Activated T-cell treated with anti-CD3 and anti-CD28 coated beads for 24 hours (primary cell): ENCODE data around the gene ATAD3C.
A peak's percentile ranks its signal among the peaks of the same experiment; 100 is the strongest.
"Not testable (repeated sequence)": the region's sequence is repeated elsewhere in the genome, so short reads cannot be mapped to it uniquely, and the experiment has no call there.

Experiments used
- DNase-seq: peaks from one replicate; pipeline ENCODE4 v3.0.0-alpha.2; 2020; ENCODE audit warnings: low read depth

The ATAD3C gene

GRCh38 chr1:1442069-1442770 is 7.3 kb upstream of the ATAD3C start:
- DNase-seq, result no peak

DNA sequence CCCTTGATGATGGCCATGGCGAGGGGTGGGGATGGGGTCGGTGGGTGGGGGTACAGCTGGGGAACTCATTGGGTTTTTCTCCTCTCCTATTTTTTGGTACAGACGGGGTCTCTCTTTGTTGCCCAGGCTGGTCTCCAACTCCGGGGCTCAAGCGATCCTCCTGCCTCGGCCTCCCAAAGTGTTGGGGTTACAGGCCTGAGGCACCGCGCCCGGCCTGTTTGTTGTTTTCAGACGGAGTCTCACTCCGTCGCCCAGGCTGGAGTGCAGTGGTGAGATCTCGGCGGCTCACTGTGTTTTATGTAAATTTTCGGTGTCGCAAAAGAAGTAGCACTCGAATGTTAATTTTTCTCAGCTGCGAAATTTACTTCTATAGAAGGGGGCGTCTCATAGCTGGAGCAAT is 2.9 kb upstream of the ATAD3C start:
- DNase-seq, result not testable (repeated sequence)

DNA sequence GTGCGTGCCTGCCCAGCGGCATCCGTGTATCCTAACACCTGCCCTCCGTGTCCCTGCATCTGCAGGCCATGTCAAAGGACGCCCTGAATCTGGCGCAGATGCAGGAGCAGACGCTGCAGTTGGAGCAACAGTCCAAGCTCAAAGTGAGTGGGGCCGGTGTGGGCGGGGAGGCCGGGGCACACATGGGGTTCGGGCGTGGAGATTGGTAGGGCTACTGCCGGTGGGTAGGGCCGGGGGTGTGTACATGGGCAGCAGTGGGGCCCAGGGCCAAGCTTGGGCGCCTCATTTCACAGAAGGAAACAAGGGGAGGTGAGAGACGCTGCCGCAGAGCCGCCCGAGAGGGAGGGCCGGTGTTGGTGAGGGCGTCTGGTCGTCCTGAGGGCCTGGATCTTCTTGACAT is 1.1 kb downstream of the ATAD3C start:
- DNase-seq, result not testable (repeated sequence)

- DNase-seq, result no peak
Observed at GRCh38 chr1:1451696-1452364, 2.3 kb downstream of the ATAD3C start.

- not testable (repeated sequence) for DNase-seq
Observed at GRCh38 chr1:1452365-1452739, 2.9 kb downstream of the ATAD3C start.

DNA sequence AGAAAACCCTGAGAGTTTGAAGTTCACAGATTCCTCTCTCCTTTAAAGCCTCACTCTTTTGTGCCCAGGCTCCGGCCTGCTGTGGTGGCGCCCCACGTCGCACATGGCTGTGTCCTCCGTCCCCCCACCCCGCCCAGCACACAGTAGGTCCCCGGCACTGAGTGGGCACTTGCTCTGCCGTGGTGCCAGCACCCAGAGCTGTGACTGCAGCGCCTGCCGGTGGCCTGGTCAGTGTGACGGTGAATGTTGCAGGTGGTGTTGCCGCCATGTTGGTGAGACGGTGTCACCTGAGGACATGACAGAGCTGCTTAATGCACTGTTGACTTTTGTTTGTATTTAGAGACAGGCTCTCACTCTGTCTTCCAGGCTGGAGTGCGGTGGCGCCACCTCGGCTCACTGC is 3.4 kb downstream of the ATAD3C start:
- no peak for DNase-seq

DNA sequence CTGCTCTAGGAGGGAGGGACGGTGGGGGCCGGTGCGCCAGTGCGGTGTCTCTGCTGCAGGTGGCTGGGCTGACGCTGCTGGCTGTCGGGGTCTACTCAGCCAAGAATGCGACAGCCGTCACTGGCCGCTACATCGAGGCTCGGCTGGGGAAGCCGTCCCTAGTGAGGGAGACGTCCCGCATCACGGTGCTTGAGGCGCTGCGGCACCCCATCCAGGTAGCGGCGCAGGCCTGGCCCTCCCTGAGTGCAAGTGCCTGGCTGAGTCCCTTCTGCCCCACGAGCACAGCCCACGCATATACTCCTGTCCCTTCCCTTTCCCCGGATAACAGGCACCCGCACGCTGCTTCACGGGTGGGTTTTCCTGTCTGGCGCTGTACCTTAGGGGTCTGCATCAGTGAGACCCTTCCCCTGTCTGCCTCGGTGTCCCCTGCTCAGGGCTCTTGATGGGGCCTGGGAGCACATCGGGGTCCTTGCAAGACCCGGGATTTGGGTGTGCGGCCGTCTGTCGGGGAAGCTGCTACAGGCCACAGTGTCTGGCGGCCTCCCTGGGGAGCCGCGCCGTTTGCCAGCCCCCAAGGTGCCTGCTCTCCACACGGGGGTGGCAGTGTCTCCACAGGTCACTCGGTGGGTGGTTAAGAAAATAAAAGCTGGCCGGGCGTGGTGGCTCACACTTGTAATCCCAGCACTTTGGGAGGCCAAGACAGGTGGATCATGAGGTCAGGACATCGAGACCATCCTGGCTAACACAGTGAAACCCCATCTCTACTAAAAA is 5.0 kb downstream of the ATAD3C start:
- DNase-seq, result not testable (repeated sequence)

DNA sequence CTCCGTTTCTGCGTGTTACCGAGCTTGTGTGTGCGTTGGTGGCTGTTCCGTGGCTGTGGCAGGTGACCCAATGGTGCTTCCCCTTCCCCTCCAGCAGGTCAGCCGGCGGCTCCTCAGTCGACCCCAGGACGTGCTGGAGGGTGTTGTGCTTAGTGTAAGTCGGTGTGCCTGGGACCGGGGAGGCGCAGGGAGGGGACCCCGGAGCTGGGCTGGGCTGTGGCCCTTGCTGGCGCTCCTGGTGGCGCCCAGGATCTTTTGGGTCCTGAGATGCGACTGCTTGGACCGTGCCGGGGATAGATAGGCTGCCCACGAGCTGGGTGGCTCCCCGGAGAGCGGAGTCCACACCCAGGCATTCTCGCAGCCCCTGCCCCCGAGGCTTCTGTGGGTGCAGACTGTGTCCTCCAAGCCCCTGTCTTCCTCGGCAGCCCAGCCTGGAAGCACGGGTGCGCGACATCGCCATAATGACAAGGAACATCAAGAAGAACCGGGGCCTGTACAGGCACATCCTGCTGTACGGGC is 5.9 kb downstream of the ATAD3C start:
- no peak for DNase-seq

DNA sequence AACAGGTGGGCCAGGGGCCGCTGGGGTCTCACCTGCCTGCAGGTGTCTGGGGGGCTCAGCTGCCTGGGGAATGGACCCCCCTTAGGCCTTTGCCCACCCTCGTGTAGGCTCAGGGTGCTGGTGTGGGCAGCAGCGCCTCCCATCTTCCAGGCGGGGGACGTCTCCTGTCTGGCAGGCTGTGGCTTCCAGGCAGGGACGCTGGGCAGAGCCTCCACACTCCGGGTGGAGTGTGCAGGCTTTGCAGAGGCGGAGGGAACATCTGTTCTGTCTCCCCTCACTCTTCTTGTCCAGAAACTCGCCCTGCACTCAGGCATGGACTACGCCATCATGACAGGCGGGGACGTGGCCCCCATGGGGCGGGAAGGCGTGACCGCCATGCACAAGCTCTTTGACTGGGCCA is 6.4 kb downstream of the ATAD3C start:
- not testable (repeated sequence) for DNase-seq

DNA sequence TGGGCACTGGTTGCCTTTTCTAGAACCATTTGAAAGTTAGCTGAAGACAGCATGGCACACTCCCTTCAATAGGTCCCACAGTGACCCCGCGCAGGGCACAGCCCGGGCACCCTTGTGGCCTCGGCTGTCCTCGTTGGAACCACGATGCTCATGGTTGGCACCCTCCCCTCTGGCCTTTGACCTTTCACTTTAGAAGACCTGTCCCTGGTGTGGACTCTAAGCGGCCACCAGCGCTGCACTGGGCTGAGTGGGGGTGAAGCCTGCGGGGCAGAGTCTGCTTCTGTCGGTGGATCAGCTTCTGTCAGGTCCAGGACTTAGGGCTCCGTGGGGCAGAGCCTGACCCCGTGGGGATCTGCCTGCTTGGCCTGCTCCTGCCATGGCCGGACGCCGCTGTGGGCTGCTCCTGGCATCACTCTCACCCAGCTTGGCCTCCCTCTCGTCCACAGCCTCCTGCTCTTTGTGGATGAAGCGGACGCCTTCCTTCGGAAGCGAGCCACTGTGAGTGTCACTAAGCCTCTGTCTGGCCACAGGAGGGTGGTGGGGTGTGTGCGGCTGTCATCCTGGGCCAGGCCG is 7.3 kb downstream of the ATAD3C start:
- not testable (repeated sequence) for DNase-seq

- DNase-seq, result not testable (repeated sequence)
Observed at GRCh38 chr1:1459156-1459555, 9.7 kb downstream of the ATAD3C start.

GRCh38 chr1:1459711-1460110 is 10.2 kb downstream of the ATAD3C start:
- DNase-seq, result not testable (repeated sequence)

GRCh38 chr1:1460540-1461130 is 11.1 kb downstream of the ATAD3C start:
- no peak for DNase-seq

GRCh38 chr1:1461721-1462317 is 12.3 kb downstream of the ATAD3C start:
- DNase-seq, result no peak

GRCh38 chr1:1462318-1462966 is 13.0 kb downstream of the ATAD3C start:
- no peak for DNase-seq

- no peak for DNase-seq
Observed at GRCh38 chr1:1463312-1463711, 13.8 kb downstream of the ATAD3C start.

GRCh38 chr1:1468196-1468985 is 18.9 kb downstream of the ATAD3C start:
- DNase-seq, result not testable (repeated sequence)

DNA sequence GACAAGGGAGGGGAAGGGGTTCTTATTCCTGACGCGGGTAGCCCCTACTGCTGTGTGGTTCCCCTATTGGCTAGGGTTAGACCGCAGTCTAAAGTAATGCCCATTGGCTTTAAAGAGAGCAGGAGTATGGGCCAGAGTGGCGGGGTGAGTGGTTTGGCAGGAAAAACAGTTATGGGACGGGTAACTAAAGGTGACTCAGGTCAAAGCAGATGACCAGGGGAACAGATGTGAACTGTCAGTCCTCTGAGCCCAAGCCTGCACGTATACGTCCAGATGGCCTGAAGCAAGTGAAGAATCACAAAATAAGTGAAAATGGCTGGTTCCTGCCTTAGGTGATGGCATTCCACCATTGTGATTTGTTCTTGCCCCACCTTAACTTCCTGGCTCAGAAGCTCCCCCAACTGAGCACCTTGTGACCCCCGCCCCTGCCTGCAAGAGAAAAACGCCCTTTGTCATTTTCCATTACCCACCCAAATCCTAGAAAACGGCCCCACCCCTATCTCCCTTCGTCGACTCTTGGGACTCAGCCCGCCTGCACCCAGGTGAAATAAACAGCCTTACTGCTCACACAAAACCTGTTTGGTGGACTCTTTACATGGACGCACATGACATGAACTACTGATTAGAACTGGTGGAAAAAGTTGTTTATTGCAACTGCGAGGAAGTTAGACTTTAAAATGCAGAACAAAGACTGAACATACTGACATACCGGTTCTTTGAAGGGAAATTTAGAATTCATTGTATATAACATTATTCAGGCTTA is 21.3 kb downstream of the ATAD3C start:
- DNase-seq, result peak; percentile 4

GRCh38 chr1:1471389-1472052 is 22.0 kb downstream of the ATAD3C start, which contains the start of gene ATAD3B:
Gene ATAD3B, plus strand, starts transcription at chr1:1471765. Its CDS starts 120 bp downstream, at chr1:1471885.
- peak; percentile 96 for DNase-seq
